T-helper 9 cell (primary cell): ENCODE results near the gene FOXS1.

Experiments
- DNase-seq: peaks from one replicate; pipeline ENCODE4 v3.0.0-alpha.2; 2020

The FOXS1 gene

GRCh38 chr20:31860390-31861134 is 15.2 kb upstream of the FOXS1 start:
- DNase-seq, result no peak

GRCh38 chr20:31859998-31860380 is 14.6 kb upstream of the FOXS1 start:
- DNase-seq, result no peak

- no peak for DNase-seq
Observed at GRCh38 chr20:31859266-31859997, 14.0 kb upstream of the FOXS1 start.

GRCh38 chr20:31858760-31859083 is 13.3 kb upstream of the FOXS1 start:
- no peak for DNase-seq

- no peak for DNase-seq
Observed at GRCh38 chr20:31857861-31858759, 12.7 kb upstream of the FOXS1 start.

- DNase-seq, result no peak
Observed at GRCh38 chr20:31856516-31856915, 11.1 kb upstream of the FOXS1 start.

GRCh38 chr20:31853481-31853880 is 8.1 kb upstream of the FOXS1 start:
- no peak for DNase-seq

- DNase-seq, result no peak
Observed at GRCh38 chr20:31851240-31851955, 6.0 kb upstream of the FOXS1 start.

- DNase-seq, result no peak
Observed at GRCh38 chr20:31849306-31849930, 4.0 kb upstream of the FOXS1 start.

- DNase-seq, result no peak
Observed at GRCh38 chr20:31848088-31848999, 2.9 kb upstream of the FOXS1 start.

GRCh38 chr20:31846793-31847138 is 1.4 kb upstream of the FOXS1 start:
- DNase-seq, result no peak

- DNase-seq, result no peak
Observed at GRCh38 chr20:31844737-31845299, 586 bp downstream of the FOXS1 start.

- DNase-seq, result no peak
Observed at GRCh38 chr20:31843881-31844280, 1.5 kb downstream of the FOXS1 start.

- DNase-seq, result no peak
Observed at GRCh38 chr20:31843288-31843687, 2.1 kb downstream of the FOXS1 start.

GRCh38 chr20:31842471-31843157 is 2.8 kb downstream of the FOXS1 start:
- DNase-seq, result no peak

GRCh38 chr20:31841928-31842327 is 3.5 kb downstream of the FOXS1 start:
- no peak for DNase-seq

- no peak for DNase-seq
Observed at GRCh38 chr20:31840906-31841816, 4.2 kb downstream of the FOXS1 start.

GRCh38 chr20:31839782-31840487 is 5.5 kb downstream of the FOXS1 start:
- no peak for DNase-seq
